ENCODE measurements around the gene IRAK3.
A peak's percentile ranks its signal among the peaks of the same experiment; 100 is the strongest.

The IRAK3 gene

GRCh38 chr12:66252771-66253170 is 63.8 kb downstream of the IRAK3 start:
- TF ChIP-seq, protein P1, sequence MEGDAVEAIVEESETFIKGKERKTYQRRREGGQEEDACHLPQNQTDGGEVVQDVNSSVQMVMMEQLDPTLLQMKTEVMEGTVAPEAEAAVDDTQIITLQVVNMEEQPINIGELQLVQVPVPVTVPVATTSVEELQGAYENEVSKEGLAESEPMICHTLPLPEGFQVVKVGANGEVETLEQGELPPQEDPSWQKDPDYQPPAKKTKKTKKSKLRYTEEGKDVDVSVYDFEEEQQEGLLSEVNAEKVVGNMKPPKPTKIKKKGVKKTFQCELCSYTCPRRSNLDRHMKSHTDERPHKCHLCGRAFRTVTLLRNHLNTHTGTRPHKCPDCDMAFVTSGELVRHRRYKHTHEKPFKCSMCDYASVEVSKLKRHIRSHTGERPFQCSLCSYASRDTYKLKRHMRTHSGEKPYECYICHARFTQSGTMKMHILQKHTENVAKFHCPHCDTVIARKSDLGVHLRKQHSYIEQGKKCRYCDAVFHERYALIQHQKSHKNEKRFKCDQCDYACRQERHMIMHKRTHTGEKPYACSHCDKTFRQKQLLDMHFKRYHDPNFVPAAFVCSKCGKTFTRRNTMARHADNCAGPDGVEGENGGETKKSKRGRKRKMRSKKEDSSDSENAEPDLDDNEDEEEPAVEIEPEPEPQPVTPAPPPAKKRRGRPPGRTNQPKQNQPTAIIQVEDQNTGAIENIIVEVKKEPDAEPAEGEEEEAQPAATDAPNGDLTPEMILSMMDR (IDR thresholded peaks at IDR 0.05; ENCODE audit: insufficient read depth, low read depth, low read length, missing control alignments): no peak
- no peak overlapping the region for H3K4me3 ChIP-seq (ENCODE audit: low read length)
- DNase-seq (ENCODE audit: low read depth): no peak

- H3K4me3 ChIP-seq (ENCODE audit: low read length): no peak overlapping the region
- TF ChIP-seq, protein P1 (IDR thresholded peaks at IDR 0.05; ENCODE audit: insufficient read depth, low read depth, low read length, missing control alignments): no peak
- DNase-seq (ENCODE audit: low read depth): no peak
Measured at GRCh38 chr12:66255737-66256136, 66.7 kb downstream of the IRAK3 start.

DNA sequence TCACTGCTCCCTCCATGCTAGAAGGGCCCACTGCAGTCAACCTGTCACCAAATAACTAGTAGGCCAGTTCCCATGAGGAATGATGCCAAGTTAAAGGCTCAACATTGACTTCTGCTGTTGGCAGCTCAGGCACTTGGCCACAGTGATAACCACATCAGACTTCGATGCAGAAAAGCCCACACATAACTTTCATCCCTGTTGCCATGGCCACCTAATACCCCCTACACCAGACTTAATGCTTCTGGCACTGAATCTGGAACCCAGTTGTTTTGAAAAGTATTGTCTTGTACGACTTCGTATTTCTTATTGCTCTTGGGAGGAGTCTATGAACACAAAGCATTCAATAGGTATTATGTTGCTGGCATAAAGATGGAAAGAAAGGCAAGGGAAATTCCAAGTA is 69.0 kb downstream of the IRAK3 start:
- DNase-seq (ENCODE audit: low read depth): no peak
- H3K4me3 ChIP-seq (ENCODE audit: low read length): no peak overlapping the region
- TF ChIP-seq, protein P1 (IDR thresholded peaks at IDR 0.05; ENCODE audit: insufficient read depth, low read depth, low read length, missing control alignments): no peak

- TF ChIP-seq, protein P1 (IDR thresholded peaks at IDR 0.05; ENCODE audit: insufficient read depth, low read depth, low read length, missing control alignments): no peak
- no peak for DNase-seq (ENCODE audit: low read depth)
Measured at GRCh38 chr12:66262737-66263136, 73.7 kb downstream of the IRAK3 start.

DNA sequence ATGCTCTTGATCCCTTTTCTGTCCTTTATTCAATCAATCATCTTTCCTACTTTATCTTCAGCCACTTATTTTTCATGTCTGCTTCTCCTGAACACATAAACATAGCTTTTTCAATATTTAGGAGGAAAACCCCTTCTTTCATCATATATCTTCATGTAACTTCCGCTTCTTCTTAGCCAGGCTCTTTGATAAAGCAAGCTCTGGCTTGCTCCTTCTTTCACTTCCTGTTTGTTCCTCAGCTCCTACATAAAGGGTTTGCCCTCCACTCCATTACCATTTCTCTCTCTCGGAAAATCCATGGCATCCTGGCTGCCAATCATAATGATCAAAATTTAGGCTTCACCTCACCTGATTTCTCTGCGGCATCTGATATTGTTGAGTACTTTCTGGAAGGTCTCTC is 79.5 kb downstream of the IRAK3 start:
- TF ChIP-seq, protein P1 (IDR thresholded peaks at IDR 0.05; ENCODE audit: insufficient read depth, low read depth, low read length, missing control alignments): no peak
- DNase-seq (ENCODE audit: low read depth): peak; percentile 41
- H3K4me3 ChIP-seq (ENCODE audit: low read length): no peak overlapping the region

More at GRCh38 chr12:66262737-66263136, 73.7 kb downstream of the IRAK3 start:
- H3K4me3 ChIP-seq (ENCODE audit: low read length): no peak overlapping the region

- no peak for DNase-seq (ENCODE audit: low read depth)
- no peak overlapping the region for H3K4me3 ChIP-seq (ENCODE audit: low read length)
- TF ChIP-seq, protein P1 (IDR thresholded peaks at IDR 0.05; ENCODE audit: insufficient read depth, low read depth, low read length, missing control alignments): no peak
Measured at GRCh38 chr12:66269142-66269541, 80.1 kb downstream of the IRAK3 start.

DNA sequence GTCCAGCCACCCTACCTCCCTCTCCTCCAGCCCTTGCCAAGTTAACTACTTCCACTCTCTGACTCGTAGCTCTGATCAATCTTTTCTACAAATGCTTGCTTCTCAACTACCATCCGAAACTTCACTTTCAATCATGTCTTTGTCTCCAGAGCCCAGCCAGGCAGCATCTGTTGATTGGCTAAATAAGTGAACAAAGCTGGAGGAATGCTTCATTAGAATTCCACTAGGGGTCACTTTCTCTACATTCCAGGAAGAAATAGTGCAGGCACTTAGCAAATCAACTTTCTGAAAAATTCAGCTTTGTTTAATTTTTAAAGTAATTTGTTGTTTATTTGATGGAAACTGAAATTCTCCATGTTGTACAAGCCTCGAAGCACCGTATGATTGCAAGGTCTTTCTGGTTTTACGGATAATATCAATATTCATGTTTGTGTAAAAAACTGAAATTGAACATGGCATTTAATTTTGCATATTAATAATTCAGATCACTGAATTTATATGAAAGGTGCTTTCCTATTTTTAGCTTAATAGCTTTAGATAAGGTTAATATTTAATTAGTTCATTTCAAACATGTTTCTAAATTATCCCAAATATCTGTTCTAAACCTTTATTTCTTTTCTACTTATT is 80.9 kb downstream of the IRAK3 start:
- peak; percentile 53 for DNase-seq (ENCODE audit: low read depth)
- H3K4me3 ChIP-seq (ENCODE audit: low read length): no peak overlapping the region
- TF ChIP-seq, protein P1 (IDR thresholded peaks at IDR 0.05; ENCODE audit: insufficient read depth, low read depth, low read length, missing control alignments): peak; percentile 68
